Spinal cord (tissue), 10 donors: ENCODE data around the gene KRT81. TPM values are rescaled to one million over a fixed set of nuclear protein-coding genes. Genes with fewer than 3 reads are reported as not detected.

ENCODE experiments used
- DNase-seq, 6 donors: peaks; one replicate each; pipeline versions ENCODE4 v3.0.0 to v3.0.0-alpha.2; 2013 to 2015; ENCODE audit warnings: low spot score in 6 of 6, low read depth in 4 of 6
- H3K27ac ChIP-seq: one replicate; pipeline ENCODE4 v1.5.1; 2013; ENCODE audit warnings: low read depth, low read length, control low read depth
- H3K27me3 ChIP-seq: one replicate; pipeline ENCODE4 v1.6.1; 2013; ENCODE audit warnings: low read length; ENCODE audit not compliant: control insufficient read depth, insufficient read depth
- H3K36me3 ChIP-seq: one replicate; pipeline ENCODE4 v1.6.1; 2013; ENCODE audit warnings: low read length; ENCODE audit not compliant: control insufficient read depth, insufficient read depth
- H3K4me1 ChIP-seq: one replicate; pipeline ENCODE4 v1.6.1; 2013; ENCODE audit warnings: low read length; ENCODE audit not compliant: control insufficient read depth, insufficient read depth
- H3K4me3 ChIP-seq: one replicate; pipeline ENCODE4 v1.5.1; 2013; ENCODE audit warnings: low read depth, low read length, control low read depth
- H3K9me3 ChIP-seq: one replicate; pipeline ENCODE4 v1.6.1; 2013; ENCODE audit warnings: low read length; ENCODE audit not compliant: control insufficient read depth, insufficient read depth
- WGBS: methylation state at CpG from one replicate; pipeline ENCODE4 v1.1.5; 2013; ENCODE audit warnings: missing lambda C conversion rate; ENCODE audit not compliant: insufficient coverage; 5-methylcytosine and 5-hydroxymethylcytosine counted together
- polyA plus RNA-seq, 2 donors: library from polyadenylated mRNA; unstranded; fragments of 120-200 nt; gene quantifications; one replicate each; pipeline ENCODE4 v1.2.1, GENCODE V29; 2013; ENCODE audit not compliant: insufficient read length in 2 of 2
- total RNA-seq, 2 donors: library from RNA; depleted of rRNA in 1 of 2; stranded (reverse); fragments of 120-200 nt in 1 of 2; fragments of >200 nt in 1 of 2; gene quantifications; one replicate each; pipeline versions ENCODE4 v1.2.3 to v1.2.4, GENCODE V29; 2013 to 2014
- donor health status: healthy.

The KRT81 gene
- total and polyA plus RNA-seq, 4 donors, result 0.15 to 0.55 (median 0.17) TPM; not detected in 1

GRCh38 chr12:52249511-52250047 is 41.8 kb downstream of the KRT81 start:
- no peak for DNase-seq
- Histone ChIP-seq H3K4me3 (no peak overlapping the region), H3K27ac (no peak overlapping the region), H3K9me3 (no peaks in the 10 kb centered on the region), H3K27me3 (peaks cover 29% of the 10 kb centered on the region), H3K36me3 (no peaks in the 10 kb centered on the region), H3K4me1 (peaks cover 25% of the 10 kb centered on the region)
- WGBS, result 96% methylated on average over 2 of the region's 2 CpGs

- 67% methylated on average over 14 of the region's 18 CpGs for WGBS
- H3K4me3 ChIP-seq, result no peak overlapping the region
- no peak overlapping the region for H3K27ac ChIP-seq
- H3K36me3 ChIP-seq, result no peaks in the 10 kb centered on the region
- DNase-seq, result peak in 1 of 6 donors; percentile 49
- H3K4me1 ChIP-seq, result peaks cover 32% of the 10 kb centered on the region
- peaks cover 27% of the 10 kb centered on the region for H3K27me3 ChIP-seq
- no peaks in the 10 kb centered on the region for H3K9me3 ChIP-seq
Measured at GRCh38 chr12:52248541-52249461, 42.5 kb downstream of the KRT81 start.

DNA sequence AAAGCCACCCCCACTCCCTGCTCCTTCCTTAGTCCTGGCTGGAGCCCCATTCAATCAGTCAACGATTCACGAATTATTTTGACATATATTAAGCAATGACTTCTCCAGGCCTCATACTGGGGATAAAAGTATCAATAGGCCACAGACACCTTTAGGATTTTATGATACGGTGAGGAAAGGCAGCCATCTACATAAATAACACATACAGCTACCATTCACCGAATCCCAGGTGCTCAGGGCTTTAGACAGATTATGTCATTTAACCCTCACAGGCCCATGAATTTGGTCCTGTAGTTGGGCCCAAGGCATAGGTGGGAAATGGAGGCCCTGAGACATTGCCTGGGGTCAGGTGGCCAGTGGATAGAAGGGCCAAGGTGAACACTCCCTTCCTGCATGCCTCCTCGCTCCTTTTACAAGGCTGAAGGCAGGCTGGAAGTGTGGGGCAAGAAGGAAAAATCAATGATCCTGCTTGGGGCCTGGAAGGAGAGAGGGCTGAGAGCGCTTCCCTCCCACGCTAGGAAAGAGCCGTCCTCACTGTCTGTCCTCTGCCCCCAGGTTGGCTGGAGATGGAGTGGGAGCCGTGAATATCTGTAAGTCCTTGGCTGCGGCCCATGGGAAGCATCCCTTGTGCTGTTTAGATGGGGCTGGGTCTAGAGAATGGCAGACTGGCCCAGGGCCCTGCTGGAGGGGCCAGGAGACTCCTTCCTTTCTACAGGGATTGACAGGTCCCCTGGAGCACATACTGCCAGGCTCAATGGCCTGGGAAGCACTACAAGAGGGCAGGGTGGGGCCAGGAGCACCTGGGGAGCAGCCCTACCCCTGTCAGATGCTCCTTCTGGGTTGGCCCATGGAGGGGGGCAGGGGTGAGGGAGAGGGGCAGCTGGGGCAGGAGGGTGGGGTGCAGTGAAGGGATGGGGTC is 43.5 kb downstream of the KRT81 start:
- Histone ChIP-seq H3K9me3 (no peaks in the 10 kb centered on the region), H3K27me3 (peaks cover 23% of the 10 kb centered on the region), H3K36me3 (no peaks in the 10 kb centered on the region), H3K4me1 (peaks cover 34% of the 10 kb centered on the region), H3K4me3 (no peak overlapping the region), H3K27ac (no peak overlapping the region)
- DNase-seq, result no peak
- WGBS, result 84% methylated on average over 6 of the region's 10 CpGs

GRCh38 chr12:52246720-52247621 is 44.4 kb downstream of the KRT81 start:
- H3K27me3 ChIP-seq, result peaks cover 22% of the 10 kb centered on the region
- 48% methylated on average over 8 of the region's 10 CpGs for WGBS

DNA sequence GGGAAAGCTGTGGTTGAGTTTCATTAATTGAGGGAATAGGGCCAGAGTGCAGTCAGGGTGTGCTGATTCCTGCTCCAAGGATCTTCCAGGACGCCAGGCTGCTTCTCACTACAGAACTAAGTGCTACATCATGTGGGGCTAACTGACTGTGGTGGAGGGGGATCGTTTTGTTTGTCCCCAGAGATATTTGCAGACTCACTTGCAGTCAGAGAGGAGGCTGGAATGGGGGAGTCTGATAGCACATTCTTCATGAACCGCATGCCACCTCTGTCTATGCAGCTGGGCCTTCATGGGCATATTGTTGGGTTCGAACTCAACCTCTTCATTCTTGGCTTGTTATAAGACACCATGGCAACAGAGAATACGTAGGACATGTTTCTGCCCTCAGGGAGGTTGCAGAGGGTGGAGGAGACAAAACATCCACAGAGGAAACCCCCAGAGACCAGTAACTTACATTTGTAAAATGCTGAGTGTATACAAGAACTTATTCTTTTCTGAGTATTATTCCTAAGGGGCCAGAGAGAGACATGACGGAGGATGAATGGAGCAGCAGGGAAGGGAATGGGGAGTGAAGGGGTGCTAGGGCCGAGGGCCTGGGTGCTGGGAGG is 45.3 kb downstream of the KRT81 start:
- H3K9me3 ChIP-seq, result no peaks in the 10 kb centered on the region
- H3K27me3 ChIP-seq, result peaks cover 18% of the 10 kb centered on the region
- no peak for DNase-seq
- peaks cover 34% of the 10 kb centered on the region for H3K4me1 ChIP-seq
- no peak overlapping the region for H3K27ac ChIP-seq
- H3K36me3 ChIP-seq, result no peaks in the 10 kb centered on the region
- H3K4me3 ChIP-seq, result no peak overlapping the region
- WGBS, result 68% methylated on average over 4 of the region's 7 CpGs

More at GRCh38 chr12:52246720-52247621, 44.4 kb downstream of the KRT81 start:
- DNase-seq, result no peak
- H3K27ac ChIP-seq, result no peak overlapping the region
- no peaks in the 10 kb centered on the region for H3K9me3 ChIP-seq
- H3K36me3 ChIP-seq, result no peaks in the 10 kb centered on the region
- H3K4me1 ChIP-seq, result peaks cover 34% of the 10 kb centered on the region
- no peak overlapping the region for H3K4me3 ChIP-seq

GRCh38 chr12:52245259-52245961 is 45.9 kb downstream of the KRT81 start:
- H3K4me3 ChIP-seq, result no peak overlapping the region
- H3K27me3 ChIP-seq, result peaks cover 15% of the 10 kb centered on the region
- peaks cover 34% of the 10 kb centered on the region for H3K4me1 ChIP-seq
- 88% methylated on average over 19 of the region's 20 CpGs for WGBS
- no peaks in the 10 kb centered on the region for H3K36me3 ChIP-seq
- no peak for DNase-seq
- no peaks in the 10 kb centered on the region for H3K9me3 ChIP-seq
- H3K27ac ChIP-seq, result no peak overlapping the region

GRCh38 chr12:52244615-52244994 is 46.7 kb downstream of the KRT81 start:
- Histone ChIP-seq H3K4me1 (peaks cover 27% of the 10 kb centered on the region), H3K27me3 (peaks cover 7% of the 10 kb centered on the region), H3K27ac (no peak overlapping the region), H3K36me3 (no peaks in the 10 kb centered on the region), H3K9me3 (no peaks in the 10 kb centered on the region), H3K4me3 (no peak overlapping the region)
- WGBS, result 78% methylated on average over 1 of the region's 3 CpGs
- no peak for DNase-seq

- Histone ChIP-seq H3K27ac (no peak overlapping the region), H3K9me3 (no peaks in the 10 kb centered on the region), H3K36me3 (no peaks in the 10 kb centered on the region), H3K4me1 (peaks cover 22% of the 10 kb centered on the region), H3K4me3 (no peak overlapping the region), H3K27me3 (peaks cover 1% of the 10 kb centered on the region)
- WGBS, result 66% methylated on average over 12 of the region's 12 CpGs
- DNase-seq, result no peak
Measured at GRCh38 chr12:52243856-52244614, 47.3 kb downstream of the KRT81 start.
